GM23338 (cell line): ENCODE measurements around the gene SNRPA. TPM values are rescaled to one million over a fixed set of nuclear protein-coding genes. Genes with fewer than 3 reads are reported as not detected.
A peak's percentile ranks its signal among the peaks of the same experiment; 100 is the strongest.

Experiments used
- ATAC-seq: fragments of 200-7000 bp; cut with Tn5 transposase; 3 replicates; pipeline ENCODE4 v1.9.1; 2020
- DNase-seq: peaks from one replicate; pipeline ENCODE4 v3.0.0-alpha.2; 2015; ENCODE audit warnings: low spot score
- H2AFZ ChIP-seq: fragments of 200-600 bp; sonication (generic); 2 replicates; pipeline ENCODE4 v1.8.0; 2016; ENCODE audit warnings: antibody characterized with exemption, mild to moderate bottlenecking, moderate library complexity
- H3F3A ChIP-seq: fragments of 200-600 bp; sonication (generic); replicated peaks from 2 replicates; pipeline ENCODE4 v1.8.0; 2017; ENCODE audit warnings: antibody characterized with exemption, mixed run types, low read depth
- H3K27ac ChIP-seq: fragments of 200-600 bp; sonication (generic); 2 replicates; pipeline ENCODE4 v1.6.1; 2016; ENCODE audit warnings: low read depth
- H3K27me3 ChIP-seq: fragments of 200-600 bp; sonication (generic); 2 replicates; pipeline ENCODE4 v1.8.0; 2016; ENCODE audit warnings: mild to moderate bottlenecking, mixed run types, moderate library complexity; ENCODE audit not compliant: insufficient read depth
- H3K36me3 ChIP-seq: fragments of 200-600 bp; sonication (generic); 2 replicates; pipeline ENCODE4 v1.8.0; 2016; ENCODE audit warnings: mild to moderate bottlenecking; ENCODE audit not compliant: insufficient read depth
- H3K4me1 ChIP-seq: fragments of 200-600 bp; sonication (generic); 2 replicates; pipeline ENCODE4 v1.8.0; 2016; ENCODE audit warnings: mild to moderate bottlenecking, moderate library complexity; ENCODE audit not compliant: insufficient read depth
- H3K4me2 ChIP-seq: fragments of 200-600 bp; sonication (generic); 2 replicates; pipeline ENCODE4 v1.7.1; 2017; ENCODE audit warnings: mixed run types
- H3K4me3 ChIP-seq: fragments of 200-600 bp; sonication (generic); 2 replicates; pipeline ENCODE4 v1.6.1; 2016; ENCODE audit warnings: mixed run types
- H3K79me2 ChIP-seq: fragments of 200-600 bp; sonication (generic); replicated peaks from 2 replicates; pipeline ENCODE4 v1.8.0; 2017; ENCODE audit warnings: mild to moderate bottlenecking; ENCODE audit not compliant: insufficient read depth
- H3K9me2 ChIP-seq: fragments of 200-600 bp; sonication (generic); 2 replicates; pipeline ENCODE4 v1.8.0; 2017; ENCODE audit not compliant: insufficient read depth
- H4K20me1 ChIP-seq: fragments of 200-600 bp; sonication (generic); replicated peaks from 2 replicates; pipeline ENCODE4 v1.8.0; 2017; ENCODE audit warnings: mild to moderate bottlenecking; ENCODE audit not compliant: insufficient read depth
- H3K27ac Mint-ChIP-seq: 2 replicates; pipeline ENCODE4 v1.8.0; 2020; ENCODE audit warnings: inconsistent platforms, mild to moderate bottlenecking, moderate library complexity, mixed read lengths
- H3K27me3 Mint-ChIP-seq: 3 replicates; pipeline ENCODE4 v1.8.0; 2022; ENCODE audit warnings: low read depth, mild to moderate bottlenecking, moderate library complexity, mixed read lengths, inconsistent platforms; ENCODE audit not compliant: insufficient read depth, poor library complexity
- H3K36me3 Mint-ChIP-seq: 3 replicates; pipeline ENCODE4 v1.8.0; 2021; ENCODE audit warnings: low read depth, mild to moderate bottlenecking, inconsistent platforms, moderate library complexity, mixed read lengths
- H3K4me1 Mint-ChIP-seq: 3 replicates; pipeline ENCODE4 v1.8.0; 2020; ENCODE audit warnings: mild to moderate bottlenecking, inconsistent platforms, mixed read lengths
- H3K4me3 Mint-ChIP-seq: 3 replicates; pipeline ENCODE4 v1.8.0; 2021; ENCODE audit warnings: moderate library complexity, mild to moderate bottlenecking, inconsistent platforms, mixed read lengths
- H3K9me3 Mint-ChIP-seq: 3 replicates; pipeline ENCODE4 v1.8.0; 2020; ENCODE audit warnings: moderate library complexity, mild to moderate bottlenecking, inconsistent platforms, mixed read lengths
- CREB1 ChIP-seq: fragments of 250-450 bp; sonication (Bioruptor Pico); IDR thresholded peaks from 2 replicates; pipeline ENCODE4 v1.5.0; 2020; ENCODE audit warnings: low read depth, mild to moderate bottlenecking, moderate library complexity
- CTCF ChIP-seq, 2 experiments: fragments of 200-600 bp in 1 of 2; sonication (generic) in 1 of 2; conservative IDR thresholded peaks; 2 replicates each; pipeline versions ENCODE4 v1.5.1 to v1.6.1; 2016 to 2017; ENCODE audit warnings: antibody characterized with exemption in 2 of 2, low read depth in 2 of 2, mild to moderate bottlenecking in 2 of 2, moderate library complexity in 1 of 2
- EZH2 ChIP-seq: fragments of 200-600 bp; sonication (generic); IDR thresholded peaks from one replicate; pipeline ENCODE4 v1.8.0; 2017; ENCODE audit warnings: antibody characterized with exemption, mild to moderate bottlenecking, low read depth; ENCODE audit not compliant: unreplicated experiment
- EZH2phosphoT487 ChIP-seq: fragments of 200-600 bp; sonication (generic); IDR thresholded peaks from one replicate; pipeline ENCODE4 v1.8.1; 2018; ENCODE audit warnings: antibody characterized with exemption; ENCODE audit not compliant: unreplicated experiment
- JUNB ChIP-seq: IDR thresholded peaks from one replicate; pipeline ENCODE4 v1.6.1; 2016; ENCODE audit warnings: antibody characterized with exemption; ENCODE audit not compliant: unreplicated experiment
- NANOG ChIP-seq: IDR thresholded peaks from 2 replicates; pipeline ENCODE4 v1.6.1; 2016; ENCODE audit warnings: antibody characterized with exemption, borderline replicate concordance
- POLR2AphosphoS5 ChIP-seq: IDR thresholded peaks from 2 replicates; pipeline ENCODE4 v1.6.1; 2016; ENCODE audit warnings: antibody characterized with exemption, low read depth
- STAT1 ChIP-seq: IDR thresholded peaks from one replicate; pipeline ENCODE4 v1.6.1; 2016; ENCODE audit warnings: antibody characterized with exemption; ENCODE audit not compliant: unreplicated experiment
- ZNF114 ChIP-seq: fragments of 250-450 bp; sonication (Bioruptor Pico); IDR thresholded peaks from 2 replicates; pipeline ENCODE4 v1.5.0; 2020; ENCODE audit warnings: mild to moderate bottlenecking, moderate library complexity
- ZNF331 ChIP-seq: fragments of 250-450 bp; sonication (Bioruptor Pico); IDR thresholded peaks from 2 replicates; pipeline ENCODE4 v1.5.0; 2020; ENCODE audit warnings: low read depth, mild to moderate bottlenecking, moderate library complexity
- ZNF462 ChIP-seq: fragments of 250-450 bp; sonication (Bioruptor Pico); IDR thresholded peaks from 2 replicates; pipeline ENCODE4 v1.5.0; 2020; ENCODE audit warnings: mild to moderate bottlenecking, moderate library complexity
- polyA plus RNA-seq: library from polyadenylated mRNA; unstranded; fragments of >200 nt; fragmentation: Nextera tagmentation; extraction: Ambion mirVana; gene quantifications from 2 replicates; pipeline ENCODE4 v1.2.1, GENCODE V29; 2016
- total RNA-seq: library from RNA; depleted of rRNA; stranded (reverse); fragments of >200 nt; shearing (Covaris generic); gene quantifications from 2 replicates; pipeline ENCODE4 v1.2.3, GENCODE V29; 2014
- TF ChIP-seq, protein P1 (sequence below): IDR thresholded peaks from 2 replicates; pipeline ENCODE4 v1.6.1; 2016; ENCODE audit warnings: antibody characterized with exemption

SNRPA gene
- total and polyA plus RNA-seq, 2 experiments from 2014 or later: 295 to 326 TPM

DNA sequence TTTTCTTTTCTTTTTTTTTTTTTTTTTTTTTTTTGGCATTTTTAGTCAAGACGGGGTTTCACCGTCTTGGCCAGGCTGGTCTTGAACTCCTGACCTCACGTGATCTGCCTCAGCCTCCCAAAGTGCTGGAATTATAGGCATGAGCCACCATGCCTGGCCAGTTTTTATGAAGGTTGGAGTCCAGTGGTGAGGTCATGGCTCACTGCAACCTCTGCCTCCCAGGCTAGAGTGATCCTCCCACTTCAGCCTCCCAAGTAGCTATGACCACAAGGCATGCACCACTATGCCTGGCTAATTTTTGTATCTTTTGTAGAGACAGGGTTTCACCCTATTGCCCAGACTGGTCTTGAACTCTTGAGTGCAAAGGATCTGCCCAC is 4.2 kb downstream of the SNRPA start (continued):
- no peak for TF ChIP-seq JUNB
- TF ChIP-seq ZNF114 (CRISPR knock-in tag): no peak
- TF ChIP-seq, protein P1, sequence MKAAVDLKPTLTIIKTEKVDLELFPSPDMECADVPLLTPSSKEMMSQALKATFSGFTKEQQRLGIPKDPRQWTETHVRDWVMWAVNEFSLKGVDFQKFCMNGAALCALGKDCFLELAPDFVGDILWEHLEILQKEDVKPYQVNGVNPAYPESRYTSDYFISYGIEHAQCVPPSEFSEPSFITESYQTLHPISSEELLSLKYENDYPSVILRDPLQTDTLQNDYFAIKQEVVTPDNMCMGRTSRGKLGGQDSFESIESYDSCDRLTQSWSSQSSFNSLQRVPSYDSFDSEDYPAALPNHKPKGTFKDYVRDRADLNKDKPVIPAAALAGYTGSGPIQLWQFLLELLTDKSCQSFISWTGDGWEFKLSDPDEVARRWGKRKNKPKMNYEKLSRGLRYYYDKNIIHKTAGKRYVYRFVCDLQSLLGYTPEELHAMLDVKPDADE: no peak
- no peak for TF ChIP-seq STAT1
- no peak for TF ChIP-seq EZH2

- Histone ChIP-seq H4K20me1 (peaks cover 64% of the 10 kb centered on the region), H3K79me2 (peaks cover 83% of the 10 kb centered on the region), H3K4me2 (no peak overlapping the region), H3F3A (peaks cover 36% of the 10 kb centered on the region), H3K27ac (no peak overlapping the region), H3K36me3 (peaks cover 49% of the 10 kb centered on the region), H3K9me2 (no peaks in the 10 kb centered on the region), H3K4me1 (peaks cover 17% of the 10 kb centered on the region; the same call in 1 of the 2 replicates), H3K4me3 (peak overlapping the region; percentile 20; the same call in 1 of the 2 replicates), H2AFZ (no peak overlapping the region), H3K27me3 (no peaks in the 10 kb centered on the region)
- peak overlapping the region; percentile 59; the same call in 1 of the 2 replicates for H3K27ac Mint-ChIP-seq
- ATAC-seq (no peak), DNase-seq (no peak)
- no peak overlapping the region; the same call in 2 of the 3 replicates for H3K4me3 Mint-ChIP-seq
- H3K4me1 Mint-ChIP-seq: peaks cover 18% of the 10 kb centered on the region
- peaks cover 89% of the 10 kb centered on the region for H3K36me3 Mint-ChIP-seq
- peaks cover 3% of the 10 kb centered on the region; the same call in 1 of the 3 replicates for H3K9me3 Mint-ChIP-seq
- peaks cover 16% of the 10 kb centered on the region for H3K27me3 Mint-ChIP-seq
- TF ChIP-seq POLR2AphosphoS5 (no peak), EZH2phosphoT487 (no peak), CREB1 (CRISPR knock-in tag) (no peak), JUNB (no peak), CTCF (conservative IDR thresholded peaks at IDR 0.05; ENCODE audit: low read depth in 2 of 2) (no peak), EZH2 (no peak), ZNF331 (CRISPR knock-in tag) (no peak), STAT1 (no peak), NANOG (no peak), ZNF114 (CRISPR knock-in tag) (no peak), ZNF462 (no peak)
- TF ChIP-seq, protein P1: no peak
Observed at GRCh38 chr19:40755791-40756190, 4.8 kb downstream of the SNRPA start.
